Midbrain (tissue), 1 donor: ENCODE data around the gene ZBTB44.
"Not testable (repeated sequence)": the region's sequence is repeated elsewhere in the genome, so short reads cannot be mapped to it uniquely, and the experiment has no call there.

Experiments used
- DNase-seq: peaks from one replicate; lab custom pipeline; 2025; lab: John Stamatoyannopoulos, UW

Gene ZBTB44, protein sequence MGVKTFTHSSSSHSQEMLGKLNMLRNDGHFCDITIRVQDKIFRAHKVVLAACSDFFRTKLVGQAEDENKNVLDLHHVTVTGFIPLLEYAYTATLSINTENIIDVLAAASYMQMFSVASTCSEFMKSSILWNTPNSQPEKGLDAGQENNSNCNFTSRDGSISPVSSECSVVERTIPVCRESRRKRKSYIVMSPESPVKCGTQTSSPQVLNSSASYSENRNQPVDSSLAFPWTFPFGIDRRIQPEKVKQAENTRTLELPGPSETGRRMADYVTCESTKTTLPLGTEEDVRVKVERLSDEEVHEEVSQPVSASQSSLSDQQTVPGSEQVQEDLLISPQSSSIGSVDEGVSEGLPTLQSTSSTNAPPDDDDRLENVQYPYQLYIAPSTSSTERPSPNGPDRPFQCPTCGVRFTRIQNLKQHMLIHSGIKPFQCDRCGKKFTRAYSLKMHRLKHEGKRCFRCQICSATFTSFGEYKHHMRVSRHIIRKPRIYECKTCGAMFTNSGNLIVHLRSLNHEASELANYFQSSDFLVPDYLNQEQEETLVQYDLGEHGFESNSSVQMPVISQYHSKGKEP

DNA sequence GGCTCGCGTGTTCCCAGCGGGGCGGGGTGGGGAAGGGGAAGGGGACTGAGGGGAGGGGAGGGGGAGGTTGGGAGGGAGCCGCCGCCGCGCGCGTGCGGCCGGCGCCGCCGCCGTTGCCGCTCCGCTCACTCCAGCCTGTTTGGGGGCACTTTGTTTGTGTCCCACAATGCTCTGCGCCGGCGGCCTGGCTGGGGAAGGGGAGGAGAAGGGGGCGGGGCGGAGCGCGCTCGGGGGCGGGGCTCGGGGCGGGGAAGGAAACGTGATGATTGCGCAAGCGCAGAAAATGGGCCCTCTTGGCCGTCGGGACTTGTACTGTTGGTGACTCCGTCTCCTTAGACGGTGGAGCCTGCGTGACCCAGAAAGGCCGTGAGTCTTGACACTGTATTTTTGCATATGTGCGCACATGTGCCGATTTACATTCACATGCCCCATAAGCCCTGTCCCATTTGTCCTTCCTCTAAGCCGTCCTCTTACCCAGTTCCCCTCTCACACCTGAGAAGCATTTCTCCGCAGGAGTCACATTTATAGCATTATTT lies at the start of gene ZBTB44:
ZBTB44 (minus strand) TSS at position 168 of the 536 bp plus-strand sequence. CDS start 53,044 bp downstream, outside the sequence.
- DNase-seq, result peak; percentile 94

DNA sequence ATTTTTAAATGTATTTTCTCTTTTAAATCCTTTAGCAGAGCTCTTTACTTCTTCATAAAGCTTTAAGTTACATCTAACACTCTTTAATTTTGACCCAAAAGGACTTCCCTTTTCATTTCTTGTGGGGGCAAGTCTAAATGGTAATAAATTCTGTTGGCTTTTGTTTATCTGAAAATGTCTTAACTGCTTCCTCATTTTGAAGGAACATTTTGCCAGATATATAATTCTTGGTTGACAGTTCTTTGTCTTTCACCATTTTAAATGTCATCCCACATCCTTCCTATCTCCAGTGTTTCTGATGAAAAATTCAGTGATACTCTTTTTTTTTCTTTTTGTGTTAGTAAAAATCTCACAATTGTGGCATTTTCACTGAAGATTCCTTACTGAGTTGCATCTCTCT lies 44.7 kb upstream of the ZBTB44 start:
- DNase-seq, result no peak

DNA sequence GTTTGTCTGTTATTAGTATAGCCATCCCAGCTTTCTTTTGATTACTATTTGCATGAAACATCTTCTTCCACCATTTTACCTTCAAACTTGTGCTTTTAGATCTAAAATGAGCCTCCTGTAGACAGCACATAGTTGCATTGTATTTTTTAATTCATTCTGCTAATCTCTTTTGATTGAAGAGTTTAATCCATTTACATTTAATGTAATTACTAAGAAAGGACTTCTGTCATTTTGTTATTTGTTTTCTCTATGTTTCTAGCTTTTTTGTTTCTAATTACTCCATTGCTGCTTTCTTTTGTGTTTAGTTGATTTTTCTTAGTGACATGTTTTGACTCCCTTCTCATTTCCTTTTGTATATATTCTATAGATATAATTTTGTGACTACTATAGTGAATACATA lies 43.7 kb upstream of the ZBTB44 start:
- no peak for DNase-seq

DNA sequence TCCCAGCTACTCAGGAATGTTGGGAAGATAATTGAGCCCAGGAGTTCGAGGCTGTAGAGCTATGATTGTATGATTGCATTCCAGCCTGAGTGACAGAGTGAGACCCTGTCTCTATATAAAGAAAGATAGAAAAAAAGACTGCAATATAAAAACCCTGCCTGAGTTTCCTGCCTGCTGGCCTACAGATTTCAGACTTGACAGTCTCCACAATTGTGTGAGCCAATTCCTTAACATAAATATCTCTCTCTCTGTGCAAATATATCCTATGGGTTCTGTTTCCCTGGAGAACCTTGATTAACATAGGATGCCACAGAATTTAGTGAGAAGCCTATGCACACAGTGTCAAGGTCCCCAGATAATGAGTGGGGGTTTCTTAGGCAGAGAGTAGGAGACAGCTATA lies 32.5 kb upstream of the ZBTB44 start:
- no peak for DNase-seq

DNA sequence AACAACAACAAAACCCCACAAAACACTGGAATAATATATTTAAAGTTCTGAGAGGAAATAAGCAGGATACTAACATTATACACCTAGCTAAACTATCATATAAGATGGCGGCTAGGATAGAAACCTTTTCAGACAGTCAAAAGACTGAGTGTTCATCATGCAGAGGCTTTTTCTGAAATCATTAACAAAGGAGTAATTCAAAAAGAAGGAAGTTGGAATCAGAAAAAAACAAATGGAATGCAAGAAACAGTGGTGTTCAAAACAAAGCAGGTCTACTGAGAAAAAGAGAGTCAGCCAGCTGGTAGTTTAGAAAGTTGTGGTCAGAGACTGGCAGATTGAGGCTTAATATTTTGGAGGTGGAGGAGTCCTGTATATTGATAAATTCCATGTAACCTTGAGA lies 30.1 kb upstream of the ZBTB44 start:
- no peak for DNase-seq

DNA sequence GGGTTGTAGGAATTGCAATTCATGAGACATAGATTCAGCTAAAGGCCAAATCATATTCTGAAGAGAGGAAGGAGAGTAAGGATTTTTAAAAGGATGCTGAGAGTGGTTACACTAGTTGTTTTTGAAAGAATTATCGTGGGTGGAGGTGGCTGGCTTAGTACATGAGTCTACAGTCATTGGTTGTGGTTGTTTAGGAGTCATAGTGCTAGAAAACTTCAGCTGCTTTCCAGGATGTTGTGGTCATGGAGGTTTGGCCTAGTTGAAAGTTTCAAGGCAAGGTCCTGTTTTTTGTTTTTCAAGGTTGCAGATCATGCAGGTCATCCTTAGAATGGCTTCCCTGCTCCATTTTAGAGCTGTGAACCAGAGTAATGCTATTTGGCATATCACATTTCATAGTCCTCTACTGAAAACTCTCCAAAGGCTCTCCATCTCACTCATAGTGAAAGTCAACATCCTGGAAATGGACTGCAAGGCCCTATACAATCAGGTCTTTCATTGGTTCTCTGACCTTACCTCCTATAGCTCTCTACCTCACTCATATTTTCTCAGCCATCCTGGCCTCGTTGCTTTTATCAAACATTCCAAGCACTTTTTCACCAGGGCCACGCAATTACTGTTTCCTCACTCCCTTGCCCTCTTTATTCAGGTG lies 26.1 kb upstream of the ZBTB44 start:
- no peak for DNase-seq

DNA sequence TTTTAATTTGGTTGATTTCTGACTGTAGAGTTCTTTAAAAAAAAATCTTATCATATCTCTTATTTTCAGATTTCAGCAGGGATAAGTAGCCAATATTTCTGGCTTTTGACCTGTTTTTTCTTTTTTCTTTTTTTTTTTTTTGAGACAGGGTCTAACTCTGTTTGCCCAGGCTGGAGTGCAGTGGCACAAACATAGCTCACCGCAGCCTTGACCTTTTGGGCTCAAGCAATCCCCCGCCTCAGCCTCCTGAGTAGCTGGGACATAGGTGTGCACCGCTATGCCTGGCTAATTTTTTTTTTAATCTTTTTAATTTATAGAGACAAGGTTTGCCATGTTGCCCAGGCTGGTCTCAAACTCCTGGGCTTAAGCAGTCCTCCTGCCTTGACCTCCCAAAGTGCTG lies 23.9 kb upstream of the ZBTB44 start:
- no peak for DNase-seq

DNA sequence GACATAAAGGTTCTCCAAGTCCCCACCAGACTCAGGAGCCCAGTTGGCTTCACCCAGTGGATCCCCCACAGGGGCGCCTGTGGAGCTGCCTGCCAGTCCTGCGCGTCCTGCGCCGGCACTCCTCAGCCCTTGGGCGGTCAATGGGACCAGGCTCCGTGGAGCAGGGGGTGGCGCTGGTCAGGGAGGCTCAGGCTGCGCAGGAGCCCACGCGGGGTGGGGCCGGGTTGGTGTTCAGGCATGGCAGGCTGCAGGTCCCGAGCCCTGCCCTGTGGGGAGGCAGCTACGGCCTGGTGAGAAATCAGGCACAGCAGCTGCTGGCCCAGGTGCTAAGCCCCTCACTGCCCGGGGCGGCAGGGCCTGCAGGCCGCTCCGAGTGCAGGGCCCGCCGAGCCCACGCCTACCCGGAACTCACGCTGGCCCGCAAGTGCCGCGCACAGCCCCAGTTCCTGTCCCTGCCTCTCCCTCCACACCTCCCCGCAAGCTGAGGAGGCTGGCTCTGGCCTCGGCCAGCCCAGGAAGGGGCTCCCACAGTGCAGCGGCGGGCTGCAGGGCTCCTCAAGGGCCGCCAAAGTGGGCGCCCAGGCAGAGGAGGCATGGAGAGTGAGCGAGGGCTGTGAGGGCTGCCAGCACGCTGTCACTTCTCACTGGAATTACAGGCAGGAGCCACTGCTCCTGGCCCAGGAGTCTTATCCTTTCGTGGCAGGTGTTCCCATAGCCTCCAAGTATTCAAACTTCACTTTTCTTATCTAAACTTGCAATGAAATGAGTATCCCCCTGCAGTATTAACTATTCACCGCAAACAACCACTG lies 22.8 kb upstream of the ZBTB44 start:
- DNase-seq, result no peak

DNA sequence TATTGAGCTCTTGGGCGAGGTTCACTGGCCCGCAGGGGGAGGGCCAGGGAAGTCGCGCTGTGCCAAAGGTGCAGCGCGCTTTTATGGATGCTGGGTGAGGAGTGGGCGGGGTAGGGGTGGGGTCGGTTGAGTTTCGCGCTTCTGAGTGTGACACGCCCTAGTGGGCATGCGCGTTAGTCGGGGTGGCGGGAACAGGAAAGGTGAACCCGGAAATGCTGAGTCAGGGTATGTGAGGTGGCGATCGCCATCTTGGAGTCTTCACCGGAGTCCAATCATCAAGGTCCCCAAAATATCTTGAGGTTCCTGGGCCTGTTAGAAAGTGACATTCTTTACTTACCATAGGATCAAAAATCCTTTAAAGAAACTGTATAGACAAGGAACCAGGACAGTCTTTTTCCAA lies 16.7 kb upstream of the ZBTB44 start:
- not testable (repeated sequence) for DNase-seq

DNA sequence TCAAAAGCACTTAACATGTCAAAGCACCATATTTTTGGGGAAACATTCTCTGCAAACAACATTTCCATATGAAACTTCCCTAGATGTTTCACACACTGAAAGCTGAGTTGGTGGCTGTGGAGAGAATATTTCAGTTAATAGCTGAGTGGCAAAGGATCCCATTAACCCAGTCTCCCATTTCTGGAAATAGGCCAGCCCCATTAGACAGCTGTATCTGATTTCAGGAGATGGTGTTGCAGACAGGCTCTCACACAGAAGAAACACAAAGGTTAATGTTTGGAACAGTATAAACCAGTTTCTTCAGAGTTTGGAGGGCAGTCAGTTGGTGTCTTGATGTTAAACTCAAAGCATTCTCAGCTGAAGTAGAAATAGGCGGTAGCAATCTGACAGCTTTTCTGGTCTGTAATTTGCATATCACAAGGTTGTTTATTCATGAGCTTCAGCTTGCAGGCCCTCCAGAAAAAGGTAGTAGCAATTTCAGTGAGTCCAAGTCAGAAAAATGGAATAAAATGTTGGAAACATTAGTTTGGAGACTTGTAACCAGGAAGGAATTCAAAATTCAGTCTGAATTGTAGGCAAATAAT lies 15.5 kb upstream of the ZBTB44 start:
- no peak for DNase-seq

DNA sequence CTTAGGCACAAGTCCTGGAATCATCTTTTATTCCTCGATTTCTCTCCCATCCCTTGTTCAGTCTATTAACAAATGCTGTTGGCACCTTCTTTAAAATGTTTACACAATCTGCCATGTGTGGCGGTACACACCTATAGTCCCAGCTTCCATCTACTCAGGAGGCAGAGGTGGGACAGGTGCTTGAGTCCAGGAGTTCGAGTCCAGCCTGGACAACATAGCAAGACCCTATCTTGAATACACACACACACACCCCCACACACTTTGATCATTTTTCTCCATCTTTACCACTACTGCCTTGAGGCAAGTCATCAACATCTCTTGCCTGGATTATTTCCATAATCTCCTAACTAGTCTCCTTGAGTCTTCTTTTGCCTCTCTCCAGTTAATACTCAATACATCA lies 13.7 kb upstream of the ZBTB44 start:
- DNase-seq, result no peak

DNA sequence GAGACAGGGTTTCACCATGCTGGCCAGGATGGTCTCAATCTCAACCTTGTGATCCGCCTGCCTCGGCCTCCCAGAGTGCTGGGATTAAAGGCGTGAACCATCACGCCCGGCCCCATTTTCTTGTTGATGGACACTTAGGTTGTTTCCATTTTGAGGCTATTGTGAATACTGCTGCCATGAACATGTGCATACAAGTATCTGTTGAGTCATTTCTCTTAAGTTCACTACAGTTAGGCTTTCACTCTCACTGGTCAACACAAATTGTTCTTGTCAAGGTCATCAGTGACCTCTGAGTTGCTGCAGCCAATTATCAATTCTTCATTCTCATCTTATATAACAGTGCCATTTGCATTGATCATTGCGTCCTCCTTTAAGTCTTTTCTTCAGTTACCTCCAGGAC lies 13.0 kb upstream of the ZBTB44 start:
- no peak for DNase-seq

DNA sequence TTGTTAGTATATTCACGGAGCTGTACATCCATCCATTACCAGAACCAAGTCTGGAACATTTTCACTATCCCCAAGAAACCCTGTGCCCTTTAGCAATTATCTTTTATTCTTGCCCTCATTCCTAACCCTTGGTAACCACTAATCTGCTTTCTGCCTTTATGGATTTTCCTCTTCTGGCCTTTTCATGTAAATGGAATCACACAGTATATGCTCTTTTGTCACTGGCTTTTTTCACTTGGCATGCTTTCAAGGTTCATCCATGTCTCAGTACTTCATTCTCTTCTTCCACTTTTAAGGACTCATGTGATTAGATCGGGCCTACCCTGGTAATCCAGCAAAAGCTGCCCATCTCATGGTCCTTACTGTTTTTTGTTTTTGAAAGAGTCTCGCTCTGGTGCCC lies 11.0 kb upstream of the ZBTB44 start:
- no peak for DNase-seq

DNA sequence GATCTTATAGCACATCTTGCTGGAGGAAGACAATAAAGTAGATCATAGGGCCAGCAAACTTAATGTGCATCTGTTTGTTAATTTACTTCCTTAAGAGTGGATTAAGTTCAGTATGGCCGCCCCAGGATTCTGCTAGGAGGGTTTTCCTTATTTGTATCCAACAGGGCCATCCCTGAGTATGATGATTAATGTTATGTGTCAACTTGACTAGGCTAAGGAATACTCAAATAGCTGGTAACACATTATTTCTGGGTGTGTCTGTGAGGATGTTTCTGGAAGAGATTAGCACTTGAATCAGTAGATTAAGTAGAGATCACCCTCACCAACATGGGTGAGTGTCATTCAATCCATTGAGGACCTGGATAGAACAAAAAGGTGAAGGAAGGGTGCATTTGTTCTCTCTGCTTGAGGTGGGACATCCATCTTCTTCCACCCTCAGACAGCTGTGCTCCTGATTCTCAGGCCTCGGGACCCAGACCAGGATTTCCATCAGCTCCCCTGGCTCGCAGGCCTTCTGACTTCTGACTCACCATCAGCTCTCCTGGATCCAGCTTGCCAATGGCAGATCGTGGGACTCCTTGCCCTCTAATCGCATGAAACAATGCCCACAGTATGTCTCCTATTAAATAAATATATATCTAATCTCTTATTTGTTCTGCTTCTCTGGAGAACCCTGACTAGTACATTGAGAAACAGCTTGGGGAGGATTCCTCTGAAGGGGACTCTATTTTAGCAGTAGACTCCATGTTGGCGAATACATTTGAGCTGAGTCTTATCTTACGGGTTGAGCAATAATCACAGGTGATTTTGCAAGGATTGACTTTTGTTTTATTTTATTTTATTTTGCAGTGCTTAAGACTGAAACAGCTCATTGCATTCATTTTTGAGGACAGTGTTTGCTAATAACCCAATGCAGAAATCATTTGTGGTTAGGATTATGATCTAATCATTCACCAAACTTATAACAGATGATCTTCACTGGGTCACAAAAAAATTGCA lies 9.0 kb upstream of the ZBTB44 start:
- DNase-seq, result no peak

DNA sequence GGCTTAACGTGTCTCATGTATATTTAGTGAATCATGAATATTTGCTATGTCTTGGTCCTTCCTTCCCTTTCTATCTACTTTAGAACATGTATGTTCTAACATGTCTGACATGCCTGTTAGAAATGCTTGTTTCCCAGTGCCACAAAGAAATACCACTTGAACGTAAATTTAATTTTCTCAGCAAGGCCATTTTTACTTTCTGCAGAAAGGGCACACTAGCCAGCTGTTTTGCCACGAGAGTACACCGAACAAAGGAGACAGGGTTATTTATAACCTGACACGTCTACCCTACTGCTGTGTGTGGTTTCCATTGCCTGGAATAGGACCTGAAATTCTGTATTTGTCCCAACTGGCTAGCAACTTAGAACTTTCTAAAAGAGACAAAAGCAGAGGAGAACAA lies 7.4 kb upstream of the ZBTB44 start:
- no peak for DNase-seq

DNA sequence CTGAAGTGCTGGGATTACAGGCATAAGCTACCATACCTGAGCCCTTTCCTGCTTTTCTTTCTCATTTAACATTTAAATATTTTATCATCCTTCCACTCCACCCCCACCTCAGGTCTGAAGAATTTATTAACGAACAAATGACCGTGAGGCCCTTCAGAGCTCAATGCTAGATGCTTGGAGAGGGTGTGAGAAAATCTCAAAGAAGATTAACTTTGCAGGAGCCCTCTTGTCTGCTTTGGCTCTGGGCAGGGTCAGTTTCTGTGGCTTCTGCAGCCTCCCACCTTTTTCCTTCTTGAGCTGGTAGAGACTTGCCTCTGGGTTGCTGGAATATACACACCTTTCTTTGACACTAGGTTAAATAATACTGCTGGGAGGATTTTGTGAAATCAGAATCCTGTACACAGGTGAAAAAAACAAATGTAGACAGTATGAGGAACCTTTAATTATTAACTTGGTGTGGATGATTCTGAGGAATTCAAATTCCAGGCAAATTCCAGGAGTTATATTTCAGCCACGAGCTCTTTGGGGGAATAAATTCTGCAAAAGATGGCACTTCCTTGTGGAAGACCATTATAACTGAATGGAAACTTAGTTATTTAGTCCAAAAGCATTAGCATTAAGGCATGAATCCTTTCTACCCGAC lies 3.4 kb upstream of the ZBTB44 start:
- DNase-seq, result no peak

DNA sequence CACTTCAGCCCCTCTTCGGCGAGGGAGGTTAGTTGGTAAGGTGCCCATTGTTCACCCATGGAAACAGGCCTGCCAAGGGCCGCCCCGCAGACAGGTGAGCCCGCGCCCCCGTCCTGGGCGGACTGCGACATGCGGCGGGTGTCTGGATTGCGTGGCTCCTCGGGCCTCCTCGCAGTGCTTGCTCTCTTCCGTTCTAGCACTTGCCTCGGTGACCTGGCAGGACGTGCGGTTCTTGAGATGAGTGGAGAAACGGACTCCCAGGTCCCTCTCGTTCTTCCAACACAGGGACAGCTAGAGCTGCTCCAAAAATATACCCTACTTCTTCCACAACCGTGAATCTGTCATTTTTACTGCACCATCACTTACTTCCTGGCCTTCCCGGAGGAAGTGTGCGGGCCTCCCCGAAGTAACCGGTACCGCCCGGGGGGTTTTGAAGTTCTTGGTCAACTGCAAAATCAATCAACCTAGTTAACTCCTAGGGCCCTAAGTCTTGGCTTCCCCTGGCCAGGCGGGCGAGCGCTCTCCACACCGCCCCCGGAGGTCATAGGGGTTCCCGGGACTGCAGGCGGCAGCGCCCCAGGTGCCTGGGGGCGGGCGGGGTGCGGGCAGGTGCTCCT lies 745 bp upstream of the ZBTB44 start:
- DNase-seq, result no peak

DNA sequence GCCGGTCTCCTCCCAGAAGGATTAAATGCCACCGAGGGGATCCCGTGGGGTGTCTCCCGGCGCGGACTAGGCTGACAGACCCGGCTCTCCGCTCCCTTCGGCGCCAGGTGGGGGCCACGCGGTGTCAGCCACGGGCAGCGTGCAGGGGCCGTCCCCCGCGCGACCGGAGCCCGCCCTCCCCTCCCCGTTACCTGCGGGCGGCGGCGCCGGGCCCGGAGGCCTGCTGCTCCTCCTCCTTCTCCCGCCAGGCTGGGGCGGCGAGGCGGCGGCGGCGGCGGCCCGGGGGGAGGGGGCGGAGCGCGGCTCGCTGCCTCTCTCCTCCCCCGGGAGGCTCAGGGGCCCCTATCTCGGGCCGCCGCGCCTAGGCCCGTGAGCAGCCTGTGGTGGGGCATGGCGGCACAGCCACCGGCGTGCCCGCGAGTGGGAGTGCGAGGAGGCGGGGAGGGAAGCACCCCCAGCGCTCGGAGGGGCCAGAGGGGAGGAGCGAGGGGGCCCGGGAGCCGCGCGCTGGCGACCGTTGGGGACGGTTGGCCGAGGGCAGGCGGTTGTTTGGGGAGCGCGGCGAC lies 450 bp downstream of the ZBTB44 start:
- peak; percentile 68 for DNase-seq
